GM13976 (cell line): ENCODE results near the gene PLXNA2.

ENCODE experiments used
- DNase-seq: peaks from one replicate; pipeline ENCODE4 v3.0.0; 2012; ENCODE audit warnings: low spot score
- in situ Hi-C: fragments of 300-500 bp; cut with MboI; formaldehyde crosslinking; loops from one replicate; pipeline ENCODE4 v1.12.0; 2022; ENCODE audit warnings: low sequenced_read_pairs, mixed read lengths, inconsistent platforms; ENCODE audit not compliant: unreplicated experiment
- TF ChIP-seq, protein P1 (sequence below): IDR thresholded peaks from 2 replicates; pipeline ENCODE4 v1.5.1; 2012; ENCODE audit warnings: borderline replicate concordance, mild to moderate bottlenecking; ENCODE audit not compliant: insufficient read depth; ENCODE audit errors: extremely low read depth, missing control alignments, control extremely low read depth

The PLXNA2 gene

DNA sequence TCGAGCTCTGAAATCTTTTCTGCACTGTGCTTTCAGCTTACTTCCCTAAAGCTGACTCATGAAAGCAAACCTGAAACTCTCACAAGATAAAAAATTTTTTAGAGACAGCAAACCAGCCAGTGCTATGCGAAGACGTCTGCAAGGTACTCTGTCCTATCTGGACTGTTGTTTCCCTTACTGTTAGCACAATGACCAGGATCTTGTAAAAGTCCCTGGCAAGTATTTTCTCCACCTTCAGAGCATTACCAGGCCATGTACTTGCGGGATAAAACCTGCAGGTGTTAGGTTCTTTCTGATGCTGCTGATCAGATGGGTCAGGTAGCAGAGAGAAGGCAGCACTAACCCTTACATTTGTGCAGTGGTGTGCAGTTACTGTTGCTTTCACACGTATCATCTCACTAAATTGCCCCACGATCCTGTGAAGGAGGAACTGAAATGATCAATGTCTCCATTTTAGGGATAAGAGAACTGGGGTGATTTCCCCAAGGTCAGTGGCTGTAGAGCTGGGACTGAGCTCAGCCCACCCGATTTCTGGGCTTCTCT is 56.6 kb downstream of the PLXNA2 start:
- TF ChIP-seq, protein P1, sequence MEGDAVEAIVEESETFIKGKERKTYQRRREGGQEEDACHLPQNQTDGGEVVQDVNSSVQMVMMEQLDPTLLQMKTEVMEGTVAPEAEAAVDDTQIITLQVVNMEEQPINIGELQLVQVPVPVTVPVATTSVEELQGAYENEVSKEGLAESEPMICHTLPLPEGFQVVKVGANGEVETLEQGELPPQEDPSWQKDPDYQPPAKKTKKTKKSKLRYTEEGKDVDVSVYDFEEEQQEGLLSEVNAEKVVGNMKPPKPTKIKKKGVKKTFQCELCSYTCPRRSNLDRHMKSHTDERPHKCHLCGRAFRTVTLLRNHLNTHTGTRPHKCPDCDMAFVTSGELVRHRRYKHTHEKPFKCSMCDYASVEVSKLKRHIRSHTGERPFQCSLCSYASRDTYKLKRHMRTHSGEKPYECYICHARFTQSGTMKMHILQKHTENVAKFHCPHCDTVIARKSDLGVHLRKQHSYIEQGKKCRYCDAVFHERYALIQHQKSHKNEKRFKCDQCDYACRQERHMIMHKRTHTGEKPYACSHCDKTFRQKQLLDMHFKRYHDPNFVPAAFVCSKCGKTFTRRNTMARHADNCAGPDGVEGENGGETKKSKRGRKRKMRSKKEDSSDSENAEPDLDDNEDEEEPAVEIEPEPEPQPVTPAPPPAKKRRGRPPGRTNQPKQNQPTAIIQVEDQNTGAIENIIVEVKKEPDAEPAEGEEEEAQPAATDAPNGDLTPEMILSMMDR: no peak
- in situ Hi-C loops: no loop called here
- DNase-seq: peak; percentile 67

DNA sequence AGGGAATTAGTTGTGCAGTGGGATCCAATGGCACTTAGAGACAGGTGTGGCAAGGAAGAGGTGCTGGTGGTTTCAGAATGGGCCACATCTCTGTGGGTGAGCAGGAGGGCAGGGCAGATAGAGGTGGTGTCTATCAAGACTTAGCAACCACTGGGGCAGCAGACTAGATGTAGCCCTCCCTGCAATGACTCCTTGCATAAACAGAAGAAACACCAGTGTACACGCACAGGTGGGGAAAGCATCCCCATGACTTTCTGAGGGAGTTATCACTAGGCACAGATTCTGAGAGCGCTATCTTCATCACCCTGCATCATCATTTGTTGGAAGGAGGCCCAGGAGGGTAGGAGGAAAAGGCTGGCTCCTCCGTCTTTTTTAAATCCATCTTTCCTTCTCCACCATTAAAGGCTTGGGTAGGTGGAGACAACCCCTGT is 58.4 kb downstream of the PLXNA2 start:
- in situ Hi-C loops: no loop called here
- no peak for DNase-seq
- TF ChIP-seq, protein P1: no peak

DNA sequence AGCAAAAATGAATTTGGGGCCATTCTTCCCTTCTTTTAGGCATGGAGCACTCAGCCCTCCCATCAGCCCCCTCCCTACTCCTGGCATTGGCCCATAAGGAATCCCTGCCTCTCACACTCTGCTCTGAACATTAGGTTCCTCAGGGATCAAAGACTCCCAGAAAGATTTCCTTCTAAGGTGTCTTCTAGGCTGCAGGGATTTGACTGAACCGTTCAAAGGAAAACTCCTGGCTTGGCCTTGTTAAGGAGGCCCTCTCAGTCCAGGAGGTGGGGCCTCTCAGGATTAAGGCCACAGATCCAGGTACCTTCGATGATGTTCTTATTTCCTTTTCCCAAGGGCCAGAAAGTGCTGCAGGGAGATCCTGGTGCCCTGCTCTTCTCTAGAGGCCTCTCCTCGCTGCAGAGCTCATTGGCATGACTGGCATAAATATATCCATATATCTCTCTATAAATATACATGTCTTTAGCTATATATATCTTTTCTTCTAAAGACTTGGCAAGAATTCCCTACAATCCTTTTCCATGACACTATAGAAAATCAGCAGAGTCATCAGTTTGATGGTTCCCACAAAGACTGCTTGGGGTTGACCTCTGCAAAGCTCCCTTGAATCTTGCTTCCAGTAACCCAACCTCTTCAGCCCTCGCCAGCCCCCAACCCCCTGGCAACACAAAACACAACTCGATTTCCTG is 59.1 kb downstream of the PLXNA2 start:
- no peak for DNase-seq
- in situ Hi-C loops: no loop called here
- TF ChIP-seq, protein P1: no peak

DNA sequence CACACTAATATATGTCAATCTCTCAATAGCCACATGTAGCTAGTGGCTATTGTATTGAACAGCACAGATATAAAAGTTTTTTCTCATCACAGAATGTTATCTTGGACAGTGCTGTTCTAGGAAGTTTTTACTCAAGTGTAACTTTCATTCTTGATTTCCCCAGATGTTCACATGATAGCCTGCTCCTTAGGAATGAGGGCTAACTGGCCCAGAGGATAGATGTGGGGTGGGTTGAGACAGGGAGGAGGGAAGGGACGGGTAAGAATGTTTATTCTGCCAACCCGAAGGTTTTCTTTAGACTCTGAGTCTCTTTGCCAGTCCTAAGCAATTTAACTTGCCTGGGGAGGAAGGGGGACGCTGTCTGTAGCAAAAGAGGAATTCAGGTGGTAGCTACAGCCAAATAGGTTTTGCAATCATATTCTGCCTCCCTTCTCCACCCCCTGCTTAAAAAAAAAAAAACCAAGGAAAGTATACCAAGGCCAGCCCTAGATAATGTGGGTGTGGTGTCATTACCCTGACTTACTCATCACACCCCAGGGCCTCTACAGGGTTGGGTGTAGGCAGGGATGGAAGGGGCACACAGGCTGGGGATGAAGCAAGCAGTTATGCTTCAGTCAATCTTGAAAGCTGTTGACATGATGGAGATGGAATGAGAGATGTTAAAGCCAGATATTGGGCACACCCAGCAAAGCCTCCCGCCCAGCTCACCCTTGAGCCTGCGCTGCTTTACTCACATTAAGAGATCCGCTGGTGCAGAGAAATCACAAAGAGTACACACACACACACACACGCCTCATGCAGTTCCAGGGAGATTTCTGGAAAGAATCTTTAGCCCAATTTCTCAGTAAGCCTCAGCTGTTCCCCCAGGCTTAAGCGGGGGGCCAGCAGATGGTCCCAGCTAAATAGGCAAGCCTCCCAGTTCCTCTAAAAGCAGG is 59.9 kb downstream of the PLXNA2 start:
- TF ChIP-seq, protein P1: no peak
- in situ Hi-C loops: no loop called here
- DNase-seq: no peak

DNA sequence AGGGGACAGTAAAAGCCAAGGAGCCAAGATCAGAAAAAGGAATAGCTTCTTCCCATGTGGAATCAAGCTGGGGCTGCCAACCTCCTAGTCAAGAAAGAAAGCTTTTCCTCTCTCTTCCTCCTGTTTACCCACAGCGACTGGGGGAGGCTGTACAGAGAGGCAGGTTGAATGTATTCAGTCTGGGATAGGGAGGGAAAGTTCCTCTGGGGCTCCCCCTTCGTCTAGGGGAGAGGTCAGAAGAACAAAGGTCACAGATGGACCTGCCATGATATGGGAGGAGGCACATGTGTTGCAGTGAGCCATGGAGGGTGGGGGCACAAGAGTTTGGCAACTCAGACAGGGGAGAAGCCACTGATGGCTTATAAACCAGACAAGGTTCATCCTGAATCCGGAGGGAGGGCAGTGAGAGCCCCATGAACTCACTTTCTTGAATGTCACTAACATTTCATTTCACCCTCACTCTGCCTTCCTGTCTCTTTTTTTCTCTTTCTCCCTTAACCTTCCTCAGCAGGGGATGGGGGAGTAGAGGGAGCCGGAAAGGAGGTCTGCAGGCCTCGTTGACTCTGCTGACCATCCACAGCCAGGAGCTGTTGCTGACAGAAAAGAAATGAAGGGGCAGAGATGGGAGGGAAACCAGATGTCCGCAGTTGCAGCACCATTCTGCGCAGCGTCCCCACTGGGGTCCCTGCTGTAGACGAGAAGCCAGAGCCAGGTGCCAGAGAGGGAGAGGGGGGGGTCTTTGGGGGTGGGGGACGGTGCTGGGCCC is 61.1 kb downstream of the PLXNA2 start:
- in situ Hi-C loops: no loop called here
- DNase-seq: no peak
- TF ChIP-seq, protein P1: no peak

DNA sequence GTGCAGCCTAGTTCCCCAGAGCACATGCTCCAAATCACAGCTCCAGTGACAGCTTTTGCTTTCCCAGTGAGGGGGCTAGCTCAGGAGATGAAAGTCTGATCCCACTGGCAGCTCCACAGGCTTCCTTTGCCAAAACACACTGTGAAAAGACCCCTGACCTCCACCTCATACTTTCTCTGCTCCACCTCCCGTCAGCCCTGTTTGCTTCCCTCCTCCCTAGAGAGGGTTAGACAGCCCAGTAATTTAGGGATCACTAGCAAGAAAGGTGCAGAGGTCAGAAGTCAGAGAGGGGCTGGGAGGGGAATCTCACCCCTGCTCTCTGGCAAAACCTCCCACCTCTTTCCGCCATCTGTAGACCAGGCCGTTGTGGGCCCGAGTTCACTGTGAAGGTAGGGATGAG is 62.8 kb downstream of the PLXNA2 start:
- TF ChIP-seq, protein P1: no peak
- DNase-seq: no peak
- in situ Hi-C loops: no loop called here
